Panc1 (cell line): ENCODE measurements around the gene TSPAN14.

ENCODE experiments used
- POLR2AphosphoS5 ChIP-seq: IDR thresholded peaks from 2 replicates; pipeline ENCODE4 v1.6.1; 2012; ENCODE audit warnings: mild to moderate bottlenecking, low read depth, low read length, moderate library complexity
- SIN3A ChIP-seq: IDR thresholded peaks from 2 replicates; pipeline ENCODE4 v1.6.1; 2012; ENCODE audit warnings: low read depth, mild to moderate bottlenecking, low read length, moderate library complexity, borderline replicate concordance; ENCODE audit not compliant: insufficient read depth
- TCF7L2 ChIP-seq: IDR thresholded peaks from 2 replicates; pipeline ENCODE4 v1.6.1; 2011; ENCODE audit warnings: mild to moderate bottlenecking, low read depth, low read length, inconsistent platforms
- TF ChIP-seq, protein P1 (sequence below): fragments of 450-650 bp; IDR thresholded peaks from 2 replicates; pipeline ENCODE4 v1.5.1; 2017; ENCODE audit warnings: mild to moderate bottlenecking
- TF ChIP-seq, protein P2 (sequence below), 2 experiments: IDR thresholded peaks; 2 replicates each; pipeline ENCODE4 v1.6.1; 2011 to 2012; ENCODE audit warnings: low read depth in 2 of 2, control low read depth in 1 of 2, low read length in 1 of 2, mild to moderate bottlenecking in 1 of 2, moderate library complexity in 1 of 2; ENCODE audit not compliant: insufficient read depth in 1 of 2

DNA sequence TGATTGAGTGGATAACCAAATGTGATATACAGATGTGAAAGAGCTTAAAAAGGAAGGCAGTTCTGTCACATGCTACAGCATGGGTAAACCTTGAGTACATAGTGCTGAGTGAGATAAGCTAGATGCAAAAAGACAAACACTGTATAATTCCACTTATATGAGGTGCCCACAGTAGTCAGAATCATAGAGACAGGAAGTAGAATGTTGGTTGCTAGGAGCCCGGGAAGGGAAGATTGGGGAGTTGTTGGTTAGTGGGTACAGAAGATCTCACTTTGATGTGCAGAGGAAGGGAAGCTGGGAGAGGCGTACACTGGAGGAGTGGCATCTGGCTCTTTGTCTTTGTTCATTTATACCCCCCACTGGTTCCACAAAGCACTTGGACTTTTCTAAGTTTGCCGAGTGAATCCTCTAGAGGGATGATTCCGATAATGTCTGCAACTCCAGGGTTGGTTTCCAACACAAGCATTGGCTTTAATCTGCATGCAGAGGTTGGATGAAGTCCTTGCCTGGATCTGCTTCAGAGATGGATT is 39.5 kb downstream of the TSPAN14 start:
- TF ChIP-seq, protein P1, sequence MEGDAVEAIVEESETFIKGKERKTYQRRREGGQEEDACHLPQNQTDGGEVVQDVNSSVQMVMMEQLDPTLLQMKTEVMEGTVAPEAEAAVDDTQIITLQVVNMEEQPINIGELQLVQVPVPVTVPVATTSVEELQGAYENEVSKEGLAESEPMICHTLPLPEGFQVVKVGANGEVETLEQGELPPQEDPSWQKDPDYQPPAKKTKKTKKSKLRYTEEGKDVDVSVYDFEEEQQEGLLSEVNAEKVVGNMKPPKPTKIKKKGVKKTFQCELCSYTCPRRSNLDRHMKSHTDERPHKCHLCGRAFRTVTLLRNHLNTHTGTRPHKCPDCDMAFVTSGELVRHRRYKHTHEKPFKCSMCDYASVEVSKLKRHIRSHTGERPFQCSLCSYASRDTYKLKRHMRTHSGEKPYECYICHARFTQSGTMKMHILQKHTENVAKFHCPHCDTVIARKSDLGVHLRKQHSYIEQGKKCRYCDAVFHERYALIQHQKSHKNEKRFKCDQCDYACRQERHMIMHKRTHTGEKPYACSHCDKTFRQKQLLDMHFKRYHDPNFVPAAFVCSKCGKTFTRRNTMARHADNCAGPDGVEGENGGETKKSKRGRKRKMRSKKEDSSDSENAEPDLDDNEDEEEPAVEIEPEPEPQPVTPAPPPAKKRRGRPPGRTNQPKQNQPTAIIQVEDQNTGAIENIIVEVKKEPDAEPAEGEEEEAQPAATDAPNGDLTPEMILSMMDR, result no peak
- TF ChIP-seq POLR2AphosphoS5 (no peak), TCF7L2 (no peak), SIN3A (no peak)
- TF ChIP-seq, protein P2, sequence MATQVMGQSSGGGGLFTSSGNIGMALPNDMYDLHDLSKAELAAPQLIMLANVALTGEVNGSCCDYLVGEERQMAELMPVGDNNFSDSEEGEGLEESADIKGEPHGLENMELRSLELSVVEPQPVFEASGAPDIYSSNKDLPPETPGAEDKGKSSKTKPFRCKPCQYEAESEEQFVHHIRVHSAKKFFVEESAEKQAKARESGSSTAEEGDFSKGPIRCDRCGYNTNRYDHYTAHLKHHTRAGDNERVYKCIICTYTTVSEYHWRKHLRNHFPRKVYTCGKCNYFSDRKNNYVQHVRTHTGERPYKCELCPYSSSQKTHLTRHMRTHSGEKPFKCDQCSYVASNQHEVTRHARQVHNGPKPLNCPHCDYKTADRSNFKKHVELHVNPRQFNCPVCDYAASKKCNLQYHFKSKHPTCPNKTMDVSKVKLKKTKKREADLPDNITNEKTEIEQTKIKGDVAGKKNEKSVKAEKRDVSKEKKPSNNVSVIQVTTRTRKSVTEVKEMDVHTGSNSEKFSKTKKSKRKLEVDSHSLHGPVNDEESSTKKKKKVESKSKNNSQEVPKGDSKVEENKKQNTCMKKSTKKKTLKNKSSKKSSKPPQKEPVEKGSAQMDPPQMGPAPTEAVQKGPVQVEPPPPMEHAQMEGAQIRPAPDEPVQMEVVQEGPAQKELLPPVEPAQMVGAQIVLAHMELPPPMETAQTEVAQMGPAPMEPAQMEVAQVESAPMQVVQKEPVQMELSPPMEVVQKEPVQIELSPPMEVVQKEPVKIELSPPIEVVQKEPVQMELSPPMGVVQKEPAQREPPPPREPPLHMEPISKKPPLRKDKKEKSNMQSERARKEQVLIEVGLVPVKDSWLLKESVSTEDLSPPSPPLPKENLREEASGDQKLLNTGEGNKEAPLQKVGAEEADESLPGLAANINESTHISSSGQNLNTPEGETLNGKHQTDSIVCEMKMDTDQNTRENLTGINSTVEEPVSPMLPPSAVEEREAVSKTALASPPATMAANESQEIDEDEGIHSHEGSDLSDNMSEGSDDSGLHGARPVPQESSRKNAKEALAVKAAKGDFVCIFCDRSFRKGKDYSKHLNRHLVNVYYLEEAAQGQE (IDR thresholded peaks at IDR 0.05; ENCODE audit: insufficient read depth in 1 of 2, low read depth in 2 of 2, low read length in 1 of 2), result no peak
